Measurements from ENCODE around the gene SPATA13.
"Not testable (repeated sequence)": the region's sequence is repeated elsewhere in the genome, so short reads cannot be mapped to it uniquely, and the experiment has no call there.

Gene SPATA13

DNA sequence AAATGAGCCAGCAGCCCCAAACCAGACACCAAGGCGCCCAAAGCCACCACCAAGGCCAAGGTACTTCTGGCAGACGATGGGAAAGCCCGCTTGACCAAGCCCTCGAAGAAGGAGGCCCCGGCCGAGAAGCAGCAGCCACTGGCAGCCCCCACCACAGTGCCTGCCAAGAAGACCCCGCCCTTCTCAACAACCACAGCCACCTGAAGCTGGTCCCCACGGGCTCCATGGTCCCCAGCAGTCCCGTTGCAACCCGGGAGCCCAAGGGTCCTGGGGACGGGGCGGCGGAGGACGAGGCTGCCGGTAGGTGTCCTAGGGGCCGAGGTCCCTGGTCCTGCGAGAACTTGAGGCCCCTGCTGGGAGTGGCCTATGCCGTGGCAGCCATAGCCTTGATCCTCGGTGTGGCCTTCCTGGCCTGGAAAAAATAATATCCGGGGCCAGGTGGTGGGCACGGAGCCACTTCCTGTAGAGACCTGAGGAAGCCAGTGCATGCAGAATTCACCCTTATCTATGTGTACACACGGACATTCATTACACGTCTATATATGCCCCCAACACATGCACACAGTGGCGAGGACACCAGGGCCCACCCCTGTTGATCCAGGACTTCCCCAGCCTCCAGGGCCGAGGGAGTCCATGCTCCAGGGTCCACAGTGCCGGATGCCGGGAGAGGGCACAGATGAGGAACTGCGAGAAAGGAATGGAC, 162.7 kb downstream of the SPATA13 start:
- no peak for DNase-seq

DNA sequence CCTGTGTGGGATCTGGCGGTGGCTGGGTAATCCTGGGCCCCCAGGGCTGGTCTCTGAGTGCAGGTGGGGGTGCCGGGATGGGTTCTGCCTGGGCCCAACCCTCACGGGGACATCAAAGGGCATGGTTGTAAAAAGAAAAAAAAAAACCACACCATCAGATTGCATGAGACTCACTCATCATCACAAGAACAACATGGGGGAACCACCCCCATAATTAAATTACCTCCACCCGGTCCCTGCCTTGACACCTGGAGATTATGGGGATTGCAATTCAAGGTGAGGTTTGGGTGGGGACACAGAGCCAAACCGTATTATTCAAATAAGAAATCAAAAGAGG, 163.2 kb downstream of the SPATA13 start:
- DNase-seq, result no peak

DNA sequence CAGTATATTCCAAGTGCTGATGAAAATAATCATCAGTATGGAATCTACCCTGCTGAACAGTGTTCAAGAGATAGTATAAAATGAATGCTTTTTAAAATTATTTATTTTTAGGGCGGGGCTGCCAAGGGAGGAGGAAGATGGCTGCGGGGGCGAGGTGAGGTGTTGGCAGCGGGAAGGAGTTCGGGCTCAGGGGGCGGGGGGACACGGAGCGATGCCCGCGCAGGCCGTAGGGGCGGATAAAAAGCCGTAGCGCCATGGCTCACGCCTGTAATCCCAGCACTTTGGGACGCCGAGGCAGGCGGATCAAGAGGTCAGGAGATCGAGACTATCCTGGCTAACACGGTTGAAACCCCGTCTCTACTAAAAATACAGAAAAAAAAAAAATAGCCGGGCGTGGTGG, 167.1 kb downstream of the SPATA13 start:
- not testable (repeated sequence) for DNase-seq

DNA sequence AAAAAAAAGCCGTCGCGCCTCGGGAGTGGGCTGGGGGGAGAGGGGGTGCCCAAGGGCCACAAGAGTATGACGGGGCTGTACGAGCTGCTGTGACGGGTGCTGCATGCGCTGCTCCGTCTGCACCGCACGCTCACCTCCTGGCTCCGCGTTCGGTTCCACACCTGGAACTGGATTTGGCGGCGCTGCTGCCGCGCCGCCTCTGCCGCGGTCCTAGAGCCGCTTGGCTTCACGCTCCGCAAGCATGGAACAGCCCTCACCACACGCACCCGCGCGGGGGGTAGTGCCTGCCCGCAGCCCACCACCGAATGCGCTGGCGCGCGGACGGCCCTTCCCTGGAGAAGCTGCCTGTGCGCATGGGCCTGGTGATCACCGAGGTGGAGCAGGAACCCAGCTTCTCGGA, 167.6 kb downstream of the SPATA13 start:
- no peak for DNase-seq

DNA sequence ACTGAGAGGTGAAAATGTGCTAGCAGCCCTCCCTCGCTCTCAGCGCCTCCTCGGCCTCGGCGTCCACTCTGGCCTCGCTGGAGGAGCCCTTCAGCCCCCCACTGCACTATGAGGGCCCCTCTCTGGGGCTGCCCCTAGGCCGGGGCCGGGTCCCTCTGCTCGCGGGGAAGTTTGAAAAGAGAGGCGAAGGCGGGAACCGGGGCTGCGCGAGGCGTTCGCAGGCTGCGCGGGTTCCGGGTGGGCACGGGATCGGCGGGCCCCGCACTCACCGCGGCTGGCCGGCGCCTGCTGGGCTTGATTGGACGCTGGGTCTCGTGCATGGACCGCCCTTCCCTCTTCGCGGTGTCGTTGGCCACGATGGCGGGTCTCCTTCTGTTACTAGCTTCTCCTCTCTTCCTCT, 178.2 kb downstream of the SPATA13 start:
- DNase-seq, result no peak

DNA sequence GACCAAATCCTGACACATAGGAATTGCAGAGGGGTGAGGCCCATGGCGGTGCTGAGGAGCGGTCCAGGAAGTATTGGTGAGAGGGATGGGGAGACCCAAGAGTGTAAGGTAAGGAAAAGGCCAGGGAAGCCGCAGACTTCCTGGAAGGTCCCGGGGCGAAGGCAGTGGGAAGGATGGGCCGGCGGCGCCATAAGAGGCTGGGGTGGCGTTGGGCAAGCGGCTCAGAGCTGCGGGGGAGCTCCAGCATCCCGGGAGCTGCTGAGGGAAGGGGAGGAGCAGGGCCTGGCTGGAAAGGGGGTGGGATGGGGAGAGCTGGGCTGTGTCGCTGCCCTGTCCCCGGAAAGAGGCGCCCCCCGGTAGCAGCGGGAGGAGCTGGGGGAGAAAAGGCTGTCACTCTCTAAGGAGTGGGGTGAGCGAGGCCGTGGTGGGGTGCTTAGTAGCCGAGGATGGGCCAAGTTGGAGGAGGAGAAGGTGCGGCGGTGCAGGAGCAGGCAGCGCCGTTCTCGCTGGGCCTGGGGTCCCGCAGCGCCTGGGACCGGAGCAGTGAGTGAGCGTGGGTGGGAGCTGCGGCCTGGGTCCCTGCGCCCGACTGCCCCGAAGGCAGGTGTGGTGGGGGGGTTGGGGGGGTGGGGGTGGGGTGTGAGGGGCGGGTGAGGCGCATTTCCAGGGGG, 179.6 kb downstream of the SPATA13 start:
- DNase-seq, result no peak

DNA sequence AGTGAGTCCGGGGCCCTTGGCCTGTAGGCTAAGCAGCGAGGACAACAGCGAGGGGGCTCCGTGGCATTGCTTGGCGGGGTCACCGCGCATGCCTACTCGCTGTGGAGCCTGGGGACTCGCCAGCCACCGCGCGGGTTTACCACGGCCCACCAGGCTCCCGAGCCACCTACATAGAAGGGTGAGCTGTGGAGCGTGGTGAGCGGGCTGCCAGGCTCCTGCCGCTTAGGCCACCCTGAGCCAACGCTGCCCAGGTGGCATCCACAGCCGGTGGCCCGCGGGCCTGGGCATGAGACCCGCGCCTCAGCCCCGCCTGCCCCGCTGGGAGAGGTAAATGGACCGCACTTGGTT, 180.1 kb downstream of the SPATA13 start:
- DNase-seq, result no peak

DNA sequence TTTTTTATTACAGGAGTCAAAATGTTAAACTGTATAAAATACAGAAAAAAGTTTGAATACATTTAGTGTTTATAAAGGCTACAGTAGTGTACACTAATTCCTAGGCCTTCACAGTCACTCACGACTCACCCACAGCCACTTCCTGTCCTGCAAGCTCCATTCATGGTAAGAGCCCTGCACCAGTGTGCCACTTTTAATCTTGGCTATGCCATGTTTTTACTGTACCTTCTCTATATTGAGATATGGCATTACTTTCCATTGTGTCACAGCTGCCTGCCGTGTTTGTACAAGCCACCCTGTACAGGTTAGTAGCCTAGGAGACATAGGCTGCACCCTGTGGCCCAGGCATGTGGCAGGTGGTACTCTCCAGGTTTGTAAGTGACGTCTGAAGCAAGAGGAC, 180.9 kb downstream of the SPATA13 start:
- DNase-seq, result no peak

DNA sequence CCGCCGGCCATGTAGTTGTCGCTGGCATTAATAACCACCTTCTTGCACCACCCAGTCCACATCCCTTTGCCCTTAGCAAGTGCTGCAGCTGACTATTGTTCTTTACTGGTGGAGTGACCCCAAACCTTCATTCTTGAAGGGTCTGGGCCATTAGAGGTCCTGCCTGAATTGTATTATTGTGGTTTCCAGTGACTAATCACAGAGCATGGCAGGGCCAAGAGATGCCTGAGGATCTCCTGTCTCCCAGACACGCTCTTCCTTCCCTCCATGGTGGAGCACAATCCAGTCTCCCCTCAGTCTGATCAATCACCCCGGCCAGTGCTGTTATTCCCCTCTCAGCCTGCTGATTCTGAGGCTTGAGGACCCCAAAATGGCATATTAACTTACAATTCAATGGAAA, 187.9 kb downstream of the SPATA13 start:
- DNase-seq, result no peak

DNA sequence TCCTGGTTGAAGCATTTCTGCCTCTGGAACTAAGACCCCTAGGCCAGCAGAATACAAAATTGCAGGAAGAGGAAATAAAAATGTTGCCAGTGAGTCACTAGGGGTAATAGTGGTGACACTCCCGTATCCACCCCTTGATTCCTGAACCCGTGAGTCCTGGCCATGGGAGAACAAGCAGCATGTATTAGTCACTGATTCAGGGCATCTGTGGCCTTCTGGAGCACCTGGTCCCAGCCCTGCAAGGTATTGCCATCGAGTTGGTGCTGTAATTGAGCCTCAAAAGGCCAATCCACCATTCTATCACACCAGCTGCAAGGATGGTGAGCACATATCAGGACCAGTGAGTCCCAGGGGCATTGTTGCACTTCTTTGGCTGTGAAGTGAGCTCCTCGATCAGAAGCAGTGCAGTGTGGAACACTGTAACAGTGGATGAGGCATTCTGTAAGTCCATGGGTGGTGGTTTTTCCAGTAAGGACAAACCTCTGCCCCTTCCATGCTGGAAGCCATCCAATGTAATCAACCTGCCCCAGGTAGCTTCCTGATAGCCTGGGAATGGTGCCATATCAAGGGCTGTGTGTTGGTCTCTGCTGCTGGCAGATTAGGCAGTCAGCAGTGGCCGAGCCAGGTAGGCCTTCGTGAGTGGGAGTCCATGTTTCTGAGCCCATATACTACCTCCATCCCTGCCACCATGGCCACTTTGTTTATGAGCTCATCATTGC, 188.4 kb downstream of the SPATA13 start:
- DNase-seq, result no peak

DNA sequence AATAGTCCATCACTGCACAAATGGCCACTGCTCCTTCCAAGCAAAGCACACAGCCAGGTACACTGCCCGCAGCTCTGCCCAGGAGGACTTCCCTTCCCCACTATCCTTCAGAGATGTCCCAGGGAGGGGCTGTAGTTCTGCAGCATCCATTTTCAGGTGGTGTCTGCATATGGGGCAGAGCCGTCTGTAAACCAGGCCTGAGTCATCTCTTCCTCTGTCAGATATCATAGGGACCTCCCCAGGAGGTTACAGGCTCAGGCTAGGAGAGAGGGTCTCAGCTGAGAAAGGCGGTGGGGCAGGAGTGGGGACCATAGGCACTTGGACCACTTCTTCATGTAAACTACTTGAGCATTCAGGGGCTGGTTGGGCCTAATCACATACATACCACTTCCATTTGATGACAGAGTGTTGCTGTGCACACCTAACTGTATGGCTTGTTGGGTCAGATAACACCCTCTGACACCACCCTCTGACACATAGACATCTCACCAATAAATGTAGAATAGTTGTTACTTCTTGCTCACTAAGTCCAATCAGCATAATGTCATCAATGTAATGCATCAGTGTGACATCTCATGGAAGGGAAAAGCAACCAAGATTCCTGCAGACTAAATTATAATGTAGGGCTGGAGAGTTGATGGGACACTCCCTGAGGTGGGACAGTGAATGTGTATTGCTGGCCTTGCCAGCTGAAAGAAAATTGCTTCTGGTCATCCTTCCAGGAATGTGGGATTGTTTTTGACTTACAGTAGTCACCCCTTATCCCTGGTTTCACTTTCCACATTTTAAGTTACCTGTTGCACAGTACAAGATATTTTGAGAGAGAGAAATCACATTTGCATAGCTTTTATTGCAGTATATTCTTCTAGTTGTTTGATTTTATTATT, 189.5 kb downstream of the SPATA13 start:
- not testable (repeated sequence) for DNase-seq

DNA sequence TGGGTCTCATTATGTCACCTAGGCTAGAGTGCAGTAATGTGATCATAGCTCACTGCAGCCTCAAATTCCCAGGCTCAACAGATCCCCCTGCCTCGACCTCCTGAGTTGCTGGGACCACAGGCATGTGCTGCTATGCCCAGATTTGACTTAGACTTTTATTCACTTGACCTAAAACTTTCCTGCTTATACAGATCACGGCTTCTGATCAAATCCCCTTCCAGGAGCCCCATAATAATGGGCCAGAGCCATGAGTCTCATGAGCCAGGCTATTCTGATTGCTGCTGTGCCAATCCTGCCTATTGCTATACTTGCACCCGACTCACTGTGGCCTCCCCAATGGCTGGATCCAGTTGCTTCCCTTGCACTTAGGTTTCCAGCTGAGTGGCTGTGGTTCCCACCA, 190.9 kb downstream of the SPATA13 start:
- no peak for DNase-seq

DNA sequence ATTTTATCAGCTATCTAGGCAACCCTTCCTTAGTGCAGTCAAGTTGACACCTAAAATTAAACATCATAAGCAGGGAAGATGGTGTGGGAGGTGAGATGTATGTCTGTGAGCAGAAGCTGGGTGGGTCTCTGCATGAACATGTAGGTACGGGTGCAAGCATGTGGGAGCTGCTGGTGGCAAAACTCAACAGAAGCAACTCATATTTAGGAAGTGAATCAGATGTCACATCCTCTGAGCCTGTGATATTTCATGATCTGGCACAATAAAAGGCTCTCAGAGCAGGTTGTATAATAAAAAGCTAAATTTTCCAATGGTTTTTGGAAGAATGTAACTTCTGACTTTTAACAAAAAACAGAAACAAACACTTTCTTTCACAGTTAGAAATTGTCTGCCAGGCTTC, 193.2 kb downstream of the SPATA13 start:
- DNase-seq, result no peak

DNA sequence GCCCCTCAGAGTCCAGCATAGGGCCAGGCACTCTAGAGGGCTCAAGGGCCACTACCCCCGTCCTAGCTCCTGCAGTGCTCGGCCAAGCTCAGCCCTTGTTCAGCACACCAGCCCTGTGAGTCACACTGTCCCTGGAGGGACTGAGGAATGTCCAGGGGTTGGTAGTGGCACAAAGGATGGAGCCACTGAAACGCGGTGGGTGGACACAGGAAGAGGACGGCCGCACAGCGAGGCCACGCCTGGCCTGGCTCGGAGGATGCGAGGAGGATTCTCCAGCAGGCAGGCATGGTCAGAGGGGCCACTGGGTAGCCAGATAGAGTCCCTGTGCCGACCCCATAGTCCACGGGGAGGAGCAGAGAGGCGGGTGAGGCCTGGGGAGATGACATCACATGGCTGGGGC, 194.6 kb downstream of the SPATA13 start:
- no peak for DNase-seq

DNA sequence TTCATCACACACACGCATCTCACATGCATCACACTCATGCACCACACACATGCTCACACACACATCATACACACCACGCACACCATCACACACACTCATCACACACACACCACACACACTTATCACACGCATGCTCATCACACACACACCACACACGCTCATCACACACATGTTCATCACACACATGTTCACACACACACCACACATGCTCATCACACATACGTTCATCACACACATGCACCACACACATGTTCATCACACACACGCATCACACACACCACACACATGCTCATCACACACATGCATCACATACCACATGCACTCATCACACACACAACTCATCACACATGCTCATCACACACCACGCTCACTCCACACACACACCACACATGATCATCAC, 195.8 kb downstream of the SPATA13 start:
- no peak for DNase-seq
